GM19452 (cell line): ENCODE results near the gene MAK.
"Not testable (repeated sequence)": the region's sequence is repeated elsewhere in the genome, so short reads cannot be mapped to it uniquely, and the experiment has no call there.

ENCODE experiments used
- ATAC-seq: cut with Tn5 transposase; IDR thresholded peaks from one replicate; pipeline ENCODE4 v1.9.1; 2021; ENCODE audit not compliant: unreplicated experiment

Gene MAK

DNA sequence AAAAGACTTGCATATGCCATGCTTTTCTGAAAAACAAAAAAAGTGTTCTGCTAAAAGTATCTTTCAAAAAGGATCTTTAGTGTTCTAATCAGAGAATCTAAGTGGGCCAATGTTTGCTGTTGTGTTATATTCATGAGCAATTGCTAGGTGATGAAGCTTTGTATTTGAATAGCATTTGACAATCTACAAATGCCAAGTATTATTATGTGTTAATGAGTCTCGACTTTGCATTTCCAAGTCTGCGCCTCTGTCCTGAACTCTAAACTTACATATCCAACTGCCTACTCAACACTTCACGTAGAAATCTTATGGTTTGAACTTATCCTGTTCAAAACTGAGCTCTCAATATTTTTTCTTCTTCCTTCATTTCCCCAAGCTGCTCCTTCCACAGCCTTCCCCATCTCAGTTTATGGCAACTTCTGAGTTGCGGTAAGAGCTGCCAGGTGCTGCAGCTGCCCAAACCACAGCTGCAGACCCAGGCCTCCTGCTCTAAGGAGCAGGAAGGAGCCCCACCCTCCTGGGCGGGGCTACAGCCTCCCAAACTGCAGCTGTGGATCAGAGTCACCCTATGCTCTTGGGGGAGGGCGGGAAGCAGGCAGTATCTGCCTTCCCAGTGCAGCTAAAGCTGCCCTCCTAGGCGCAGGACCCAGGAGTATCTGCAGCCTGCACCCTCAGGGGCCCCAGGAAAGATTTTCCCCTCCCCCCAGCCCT, 16.7 kb upstream of the MAK start:
- ATAC-seq, result no peak

GRCh38 chr6:10853849-10854300, 15.5 kb upstream of the MAK start:
- ATAC-seq, result not testable (repeated sequence)

- ATAC-seq, result no peak
Measured at GRCh38 chr6:10852361-10852960, 14.1 kb upstream of the MAK start.

DNA sequence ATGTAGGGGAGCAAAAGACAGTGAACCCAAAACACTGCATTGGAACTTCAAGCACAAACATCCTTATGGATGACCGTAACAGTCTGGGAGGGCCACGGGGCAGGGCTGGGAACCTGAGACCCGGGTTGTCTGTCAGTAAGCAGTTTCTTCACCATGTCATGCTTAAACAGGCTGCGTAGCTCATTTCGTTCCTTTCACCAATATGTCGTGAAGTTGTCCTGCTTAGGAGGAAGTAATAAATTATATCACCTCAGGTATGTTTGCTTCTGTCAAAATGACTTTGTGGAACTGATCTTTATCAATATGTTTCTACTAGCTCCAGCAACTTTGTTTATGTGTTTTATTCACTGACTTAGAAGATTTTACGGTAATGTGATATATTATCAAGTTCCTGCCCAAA, 12.4 kb upstream of the MAK start:
- no peak for ATAC-seq

DNA sequence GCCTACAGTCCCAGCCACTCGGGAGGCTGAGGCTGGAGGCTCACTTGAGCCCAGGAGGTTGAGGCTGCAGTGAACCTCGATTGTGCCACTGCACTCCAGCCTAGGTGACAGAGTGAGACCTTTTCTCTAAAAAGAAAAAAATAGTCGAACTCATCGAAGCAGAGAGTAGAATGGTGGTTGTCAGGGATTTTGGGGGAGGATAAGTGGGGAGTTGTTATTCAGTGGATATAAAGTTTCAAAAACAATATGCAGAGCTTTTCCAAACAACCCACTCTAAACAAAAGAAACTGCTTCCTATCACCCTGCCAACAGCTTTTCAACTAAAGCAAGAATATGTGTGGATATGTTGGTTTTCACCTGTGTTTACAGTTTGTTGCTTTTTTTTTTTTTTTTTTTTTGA, 11.6 kb upstream of the MAK start:
- no peak for ATAC-seq

DNA sequence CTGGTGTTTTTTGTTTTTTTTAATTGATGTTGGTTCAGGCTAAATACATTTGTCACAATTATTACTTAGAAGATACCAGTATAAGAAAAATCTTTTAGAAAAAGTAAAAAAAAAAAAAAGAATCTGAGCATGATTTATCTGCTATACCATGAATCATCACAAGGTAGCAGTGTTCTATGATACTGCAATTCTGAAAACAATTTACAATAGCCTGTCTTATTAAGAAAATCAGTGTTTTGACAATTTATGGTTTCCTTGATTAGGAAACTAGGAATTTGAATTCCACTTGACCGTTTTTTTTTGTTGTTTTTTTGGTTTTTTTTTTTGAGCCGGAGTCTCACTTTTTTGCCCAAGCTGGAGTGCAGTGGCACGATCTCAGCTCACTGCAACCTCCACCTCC, 9.3 kb upstream of the MAK start:
- no peak for ATAC-seq

DNA sequence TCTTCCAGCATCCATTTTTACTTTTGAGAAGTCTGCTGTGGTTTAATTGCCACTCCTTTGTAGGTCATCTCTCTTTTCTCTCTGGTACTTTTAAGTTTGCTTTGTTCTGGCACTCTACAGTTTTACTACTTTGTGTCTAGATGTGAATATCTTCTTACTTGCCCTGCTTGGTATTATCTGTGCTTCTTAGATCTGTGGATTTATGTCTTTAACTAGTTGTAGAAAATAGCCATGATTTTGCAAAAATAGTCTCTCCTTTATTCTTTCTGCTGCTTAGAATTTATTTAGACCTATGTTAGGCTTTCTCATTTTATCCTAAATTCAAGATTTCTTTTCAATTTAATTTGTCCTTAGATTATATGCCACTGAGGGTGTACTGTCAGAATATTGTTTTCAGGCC, 5.2 kb upstream of the MAK start:
- ATAC-seq, result no peak

- ATAC-seq, result peak; percentile 75
Measured at GRCh38 chr6:10838794-10839333, 525 bp upstream of the MAK start.

DNA sequence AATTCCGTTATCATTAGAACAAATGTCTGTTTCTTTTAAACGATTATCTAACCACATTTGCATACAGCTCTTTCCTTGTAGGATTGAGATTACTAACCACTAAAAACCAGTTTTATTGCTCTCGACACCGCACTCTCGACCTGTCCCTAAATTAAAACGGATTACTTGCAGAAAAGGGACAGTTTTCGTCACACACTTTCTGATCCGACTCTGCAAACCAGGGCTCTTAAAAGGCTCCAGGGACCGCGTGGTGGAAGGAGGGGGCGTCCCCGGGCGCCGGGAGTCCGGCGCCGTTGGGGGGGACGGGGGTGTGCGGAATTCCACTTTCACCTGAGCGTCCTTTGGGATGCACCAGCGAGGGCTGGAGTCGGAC, 731 bp downstream of the MAK start:
- no peak for ATAC-seq

GRCh38 chr6:10837009-10837621, 1.2 kb downstream of the MAK start:
- no peak for ATAC-seq

- ATAC-seq, result no peak
Measured at GRCh38 chr6:10834823-10835222, 3.5 kb downstream of the MAK start.

DNA sequence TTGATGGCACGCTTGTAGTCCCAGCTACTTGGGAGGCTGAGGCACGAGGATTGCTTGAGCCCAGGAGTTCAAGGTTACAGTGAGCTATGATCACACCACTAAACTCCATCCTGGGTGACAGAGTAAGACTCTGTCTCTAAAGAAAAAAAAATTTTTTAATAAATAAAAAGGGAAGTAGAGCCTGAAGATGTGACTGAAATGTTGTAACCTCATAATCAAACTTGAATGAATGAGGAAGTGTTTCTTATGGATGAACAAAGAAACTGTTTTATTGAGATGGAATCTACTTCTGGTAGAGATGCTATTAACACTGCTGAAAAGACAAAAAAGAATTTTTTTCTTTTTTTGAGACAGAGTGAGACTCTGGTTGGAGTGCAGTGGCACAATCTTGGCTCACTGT, 6.7 kb downstream of the MAK start:
- ATAC-seq, result no peak

- ATAC-seq, result no peak
Measured at GRCh38 chr6:10824819-10825218, 13.5 kb downstream of the MAK start.

DNA sequence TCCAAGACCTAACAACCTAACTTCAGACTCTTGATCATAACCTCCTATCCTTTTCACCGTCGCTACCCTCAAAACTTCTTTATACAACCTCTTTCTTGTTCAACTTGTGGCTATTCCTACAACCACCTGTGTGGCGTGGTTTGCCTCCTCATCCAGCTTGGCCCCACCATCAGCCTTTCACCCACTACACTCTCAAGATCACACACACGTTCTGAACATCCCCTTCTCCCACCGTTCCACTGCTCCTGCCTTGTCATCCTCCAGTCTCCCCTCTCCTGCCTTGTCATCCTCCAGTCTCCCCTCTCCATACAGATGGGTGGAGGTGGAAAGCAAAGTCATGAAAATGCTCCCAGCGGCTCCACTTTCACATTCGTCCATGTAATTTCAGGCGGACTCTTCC, 14.0 kb downstream of the MAK start:
- ATAC-seq, result no peak

- not testable (repeated sequence) for ATAC-seq
Measured at GRCh38 chr6:10814176-10814575, 24.2 kb downstream of the MAK start.

- no peak for ATAC-seq
Measured at GRCh38 chr6:10809098-10809497, 29.2 kb downstream of the MAK start.

DNA sequence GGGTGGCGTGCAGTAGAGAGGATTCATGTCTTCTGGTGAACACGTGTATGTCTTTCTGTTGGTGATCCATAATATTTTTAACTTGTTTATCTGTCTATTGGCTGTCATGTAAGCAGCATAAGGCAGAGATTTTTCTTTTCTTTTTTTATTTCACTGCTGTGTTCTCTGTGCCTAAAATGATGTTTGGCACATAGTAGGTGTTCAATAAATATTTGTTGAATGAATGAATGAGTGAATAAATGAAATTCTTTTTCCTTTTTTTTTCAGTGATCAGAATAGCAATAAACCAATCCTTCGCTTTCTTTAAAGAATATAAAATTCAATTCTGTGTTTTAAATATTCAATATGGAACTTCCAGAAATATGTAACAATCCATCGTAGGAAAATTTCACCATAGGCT, 30.0 kb downstream of the MAK start:
- no peak for ATAC-seq

- ATAC-seq, result peak; percentile 98
Measured at GRCh38 chr6:10801224-10801848, 37.0 kb downstream of the MAK start.

DNA sequence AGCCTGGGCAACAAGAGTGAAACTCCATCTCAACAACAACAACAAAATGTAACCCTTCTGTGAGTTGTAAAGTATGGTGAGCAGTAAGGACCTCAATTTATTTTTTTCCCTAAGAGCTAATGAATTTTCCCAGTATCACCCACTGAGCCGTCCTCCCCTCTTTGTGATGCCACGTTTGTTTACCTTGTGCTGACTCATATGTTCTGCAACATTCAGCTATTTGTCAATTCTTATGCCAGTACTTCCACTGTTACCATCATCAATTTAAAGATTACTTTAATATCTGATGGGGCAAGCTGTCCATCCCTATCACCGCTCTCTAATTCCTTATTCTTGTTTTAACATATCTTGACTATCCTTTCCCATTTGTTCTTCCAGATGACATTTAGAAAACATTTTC, 37.5 kb downstream of the MAK start:
- no peak for ATAC-seq

GRCh38 chr6:10794239-10794638, 44.1 kb downstream of the MAK start:
- no peak for ATAC-seq

- ATAC-seq, result no peak
Measured at GRCh38 chr6:10793695-10794094, 44.6 kb downstream of the MAK start.

- ATAC-seq, result no peak
Measured at GRCh38 chr6:10793035-10793434, 45.3 kb downstream of the MAK start.
